Panc1 (cell line): ENCODE results near the gene B4GALT2. TPM values are rescaled to one million over a fixed set of nuclear protein-coding genes. Genes with fewer than 3 reads are reported as not detected.

Experiments used
- ATAC-seq: fragments of 200-7000 bp; cut with Tn5 transposase; 2 replicates; pipeline ENCODE4 v1.9.1; 2020; ENCODE audit warnings: mild to moderate bottlenecking, moderate library complexity
- BruUV-seq: library from RNA; stranded (reverse); fragments of 400-500 nt; replicated peaks from 2 replicates; lab custom pipeline; 2021; lab: Mats Ljungman, UMichigan
- CTCF ChIA-PET: fragments of 300-600 bp; sonication (Branson Sonifier 250); formaldehyde crosslinking; loops from one replicate; lab custom pipeline; 2022; ENCODE audit warnings: antibody characterized with exemption; lab: Charles Lee
- POLR2A ChIA-PET: fragments of 300-600 bp; sonication (Branson Sonifier 250); formaldehyde crosslinking; loops from one replicate; lab custom pipeline; 2022; ENCODE audit warnings: antibody characterized with exemption; lab: Charles Lee
- DNase-seq: peaks from one replicate; pipeline ENCODE4 v3.0.0-alpha.2; 2010; ENCODE audit warnings: low read depth, low spot score
- H3K27ac ChIP-seq: 2 replicates; pipeline ENCODE4 v1.5.1; 2011; ENCODE audit warnings: mild to moderate bottlenecking, low read length, inconsistent platforms
- H3K27me3 ChIP-seq: fragments of 200-500 bp; sonication (Bioruptor generic); 2 replicates; pipeline ENCODE4 v1.6.0; 2014; ENCODE audit warnings: low read length, inconsistent platforms; ENCODE audit not compliant: control insufficient read depth, insufficient read depth
- H3K36me3 ChIP-seq: fragments of 200-500 bp; sonication (Bioruptor generic); 2 replicates; pipeline ENCODE4 v1.5.1; 2014; ENCODE audit warnings: inconsistent platforms, mild to moderate bottlenecking, low read length, moderate library complexity; ENCODE audit not compliant: control insufficient read depth, insufficient read depth
- H3K4me1 ChIP-seq: 2 replicates; pipeline ENCODE4 v1.5.1; 2011; ENCODE audit warnings: inconsistent platforms, mild to moderate bottlenecking, low read length, moderate library complexity; ENCODE audit not compliant: control insufficient read depth, insufficient read depth
- H3K4me3 ChIP-seq, 2 experiments: 2 replicates each; pipeline ENCODE4 v1.5.1; 2011 to 2012; ENCODE audit warnings: low read depth in 2 of 2, low read length in 2 of 2, mild to moderate bottlenecking in 2 of 2, inconsistent platforms in 1 of 2, moderate library complexity in 1 of 2
- H3K9me3 ChIP-seq: fragments of 200-500 bp; sonication (Bioruptor generic); 2 replicates; pipeline ENCODE4 v1.5.1; 2014; ENCODE audit warnings: low read depth, mild to moderate bottlenecking, inconsistent platforms, low read length, moderate library complexity; ENCODE audit not compliant: control insufficient read depth, insufficient read depth
- POLR2AphosphoS5 ChIP-seq: IDR thresholded peaks from 2 replicates; pipeline ENCODE4 v1.6.1; 2012; ENCODE audit warnings: mild to moderate bottlenecking, low read depth, low read length, moderate library complexity
- SIN3A ChIP-seq: IDR thresholded peaks from 2 replicates; pipeline ENCODE4 v1.6.1; 2012; ENCODE audit warnings: low read depth, mild to moderate bottlenecking, low read length, moderate library complexity, borderline replicate concordance; ENCODE audit not compliant: insufficient read depth
- TCF7L2 ChIP-seq: IDR thresholded peaks from 2 replicates; pipeline ENCODE4 v1.6.1; 2011; ENCODE audit warnings: mild to moderate bottlenecking, low read depth, low read length, inconsistent platforms
- in situ Hi-C: cut with HindIII; loops from 2 replicates; pipeline ENCODE4 v1.10.0; 2016; ENCODE audit warnings: low sequenced_read_pairs, low pct_unique_long_range_greater_than_20kb
- intact Hi-C: fragments of 100-400 bp; cut with micrococcal nuclease; formaldehyde crosslinking; loops from one replicate; pipeline ENCODE4 v1.10.0; 2022; ENCODE audit not compliant: unreplicated experiment
- total RNA-seq: library from RNA; stranded (reverse); gene quantifications from one replicate; pipeline ENCODE4 v1.2.1, GENCODE V29; 2021; ENCODE audit not compliant: unreplicated experiment
- TF ChIP-seq, protein P1 (sequence below): fragments of 450-650 bp; IDR thresholded peaks from 2 replicates; pipeline ENCODE4 v1.5.1; 2017; ENCODE audit warnings: mild to moderate bottlenecking
- TF ChIP-seq, protein P2 (sequence below), 2 experiments: IDR thresholded peaks; 2 replicates each; pipeline ENCODE4 v1.6.1; 2011 to 2012; ENCODE audit warnings: low read depth in 2 of 2, control low read depth in 1 of 2, low read length in 1 of 2, mild to moderate bottlenecking in 1 of 2, moderate library complexity in 1 of 2; ENCODE audit not compliant: insufficient read depth in 1 of 2

The B4GALT2 gene
- total RNA-seq, 1 experiment from 2014 or later: 90.1 TPM

GRCh38 chr1:43935711-43936427, 43.1 kb upstream of the B4GALT2 start:
- no peak for DNase-seq
- in situ Hi-C loops (loop anchor here (25.0 kb wide), 1 partner anchor 174 kb away; no protein-coding TSS in a partner anchor), intact Hi-C loops (loop anchor here (2.0 to 10.0 kb wide), 2 partner anchors 173 to 411 kb away; no protein-coding TSS in a partner anchor)
- ChIA-PET POLR2A (no interaction called here), CTCF (interaction anchor here (0.6 to 3.5 kb wide), 4 partner anchors 19 to 171 kb away, joined by 3 to 84 read pairs (median 6); no protein-coding TSS in a partner anchor)
- H3K27ac ChIP-seq: no peak overlapping the region
- H3K4me1 ChIP-seq: peaks cover 10% of the 10 kb centered on the region
- no peaks in the 10 kb centered on the region for H3K9me3 ChIP-seq
- H3K36me3 ChIP-seq: no peaks in the 10 kb centered on the region
- BruUV-seq: no TSS peak
- peak overlapping the region in 1 of 2 experiments; percentile 20; a peak in 2 of 4 replicates for H3K4me3 ChIP-seq
- no peak for ATAC-seq
- no peaks in the 10 kb centered on the region for H3K27me3 ChIP-seq
- no peak for TF ChIP-seq TCF7L2
- TF ChIP-seq, protein P1, sequence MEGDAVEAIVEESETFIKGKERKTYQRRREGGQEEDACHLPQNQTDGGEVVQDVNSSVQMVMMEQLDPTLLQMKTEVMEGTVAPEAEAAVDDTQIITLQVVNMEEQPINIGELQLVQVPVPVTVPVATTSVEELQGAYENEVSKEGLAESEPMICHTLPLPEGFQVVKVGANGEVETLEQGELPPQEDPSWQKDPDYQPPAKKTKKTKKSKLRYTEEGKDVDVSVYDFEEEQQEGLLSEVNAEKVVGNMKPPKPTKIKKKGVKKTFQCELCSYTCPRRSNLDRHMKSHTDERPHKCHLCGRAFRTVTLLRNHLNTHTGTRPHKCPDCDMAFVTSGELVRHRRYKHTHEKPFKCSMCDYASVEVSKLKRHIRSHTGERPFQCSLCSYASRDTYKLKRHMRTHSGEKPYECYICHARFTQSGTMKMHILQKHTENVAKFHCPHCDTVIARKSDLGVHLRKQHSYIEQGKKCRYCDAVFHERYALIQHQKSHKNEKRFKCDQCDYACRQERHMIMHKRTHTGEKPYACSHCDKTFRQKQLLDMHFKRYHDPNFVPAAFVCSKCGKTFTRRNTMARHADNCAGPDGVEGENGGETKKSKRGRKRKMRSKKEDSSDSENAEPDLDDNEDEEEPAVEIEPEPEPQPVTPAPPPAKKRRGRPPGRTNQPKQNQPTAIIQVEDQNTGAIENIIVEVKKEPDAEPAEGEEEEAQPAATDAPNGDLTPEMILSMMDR: no peak
- no peak for TF ChIP-seq SIN3A
- TF ChIP-seq, protein P2, sequence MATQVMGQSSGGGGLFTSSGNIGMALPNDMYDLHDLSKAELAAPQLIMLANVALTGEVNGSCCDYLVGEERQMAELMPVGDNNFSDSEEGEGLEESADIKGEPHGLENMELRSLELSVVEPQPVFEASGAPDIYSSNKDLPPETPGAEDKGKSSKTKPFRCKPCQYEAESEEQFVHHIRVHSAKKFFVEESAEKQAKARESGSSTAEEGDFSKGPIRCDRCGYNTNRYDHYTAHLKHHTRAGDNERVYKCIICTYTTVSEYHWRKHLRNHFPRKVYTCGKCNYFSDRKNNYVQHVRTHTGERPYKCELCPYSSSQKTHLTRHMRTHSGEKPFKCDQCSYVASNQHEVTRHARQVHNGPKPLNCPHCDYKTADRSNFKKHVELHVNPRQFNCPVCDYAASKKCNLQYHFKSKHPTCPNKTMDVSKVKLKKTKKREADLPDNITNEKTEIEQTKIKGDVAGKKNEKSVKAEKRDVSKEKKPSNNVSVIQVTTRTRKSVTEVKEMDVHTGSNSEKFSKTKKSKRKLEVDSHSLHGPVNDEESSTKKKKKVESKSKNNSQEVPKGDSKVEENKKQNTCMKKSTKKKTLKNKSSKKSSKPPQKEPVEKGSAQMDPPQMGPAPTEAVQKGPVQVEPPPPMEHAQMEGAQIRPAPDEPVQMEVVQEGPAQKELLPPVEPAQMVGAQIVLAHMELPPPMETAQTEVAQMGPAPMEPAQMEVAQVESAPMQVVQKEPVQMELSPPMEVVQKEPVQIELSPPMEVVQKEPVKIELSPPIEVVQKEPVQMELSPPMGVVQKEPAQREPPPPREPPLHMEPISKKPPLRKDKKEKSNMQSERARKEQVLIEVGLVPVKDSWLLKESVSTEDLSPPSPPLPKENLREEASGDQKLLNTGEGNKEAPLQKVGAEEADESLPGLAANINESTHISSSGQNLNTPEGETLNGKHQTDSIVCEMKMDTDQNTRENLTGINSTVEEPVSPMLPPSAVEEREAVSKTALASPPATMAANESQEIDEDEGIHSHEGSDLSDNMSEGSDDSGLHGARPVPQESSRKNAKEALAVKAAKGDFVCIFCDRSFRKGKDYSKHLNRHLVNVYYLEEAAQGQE (IDR thresholded peaks at IDR 0.05; ENCODE audit: insufficient read depth in 1 of 2, low read depth in 2 of 2, low read length in 1 of 2): no peak
- no peak for TF ChIP-seq POLR2AphosphoS5

DNA sequence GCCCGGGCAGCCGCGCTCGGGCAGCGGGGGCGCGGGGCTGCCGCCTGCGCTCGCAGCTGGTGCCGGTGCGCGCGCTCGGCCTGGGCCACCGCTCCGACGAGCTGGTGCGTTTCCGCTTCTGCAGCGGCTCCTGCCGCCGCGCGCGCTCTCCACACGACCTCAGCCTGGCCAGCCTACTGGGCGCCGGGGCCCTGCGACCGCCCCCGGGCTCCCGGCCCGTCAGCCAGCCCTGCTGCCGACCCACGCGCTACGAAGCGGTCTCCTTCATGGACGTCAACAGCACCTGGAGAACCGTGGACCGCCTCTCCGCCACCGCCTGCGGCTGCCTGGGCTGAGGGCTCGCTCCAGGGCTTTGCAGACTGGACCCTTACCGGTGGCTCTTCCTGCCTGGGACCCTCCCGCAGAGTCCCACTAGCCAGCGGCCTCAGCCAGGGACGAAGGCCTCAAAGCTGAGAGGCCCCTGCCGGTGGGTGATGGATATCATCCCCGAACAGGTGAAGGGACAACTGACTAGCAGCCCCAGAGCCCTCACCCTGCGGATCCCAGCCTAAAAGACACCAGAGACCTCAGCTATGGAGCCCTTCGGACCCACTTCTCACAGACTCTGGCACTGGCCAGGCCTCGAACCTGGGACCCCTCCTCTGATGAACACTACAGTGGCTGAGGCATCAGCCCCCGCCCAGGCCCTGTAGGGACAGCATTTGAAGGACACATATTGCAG, 42.4 kb upstream of the B4GALT2 start:
- intact Hi-C loops (loop anchor here (10.0 kb wide), 1 partner anchor 412 kb away; no protein-coding TSS in a partner anchor), in situ Hi-C loops (loop anchor here (25.0 kb wide), 1 partner anchor 174 kb away; no protein-coding TSS in a partner anchor)
- ChIA-PET CTCF (interaction anchor here (0.5 to 0.6 kb wide), 2 partner anchors 171 to 217 kb away, joined by 3 to 4 read pairs; no protein-coding TSS in a partner anchor), POLR2A (no interaction called here)
- peak overlapping the region; percentile 51; the same call in 1 of the 2 replicates for H3K27ac ChIP-seq
- H3K4me3 ChIP-seq: peak overlapping the region; percentile 20 to 29; a peak in 3 of 4 replicates
- no TSS peak for BruUV-seq
- ATAC-seq (peak; percentile 68), DNase-seq (no peak)
- H3K27me3 ChIP-seq: no peaks in the 10 kb centered on the region
- no peaks in the 10 kb centered on the region for H3K36me3 ChIP-seq
- peaks cover 10% of the 10 kb centered on the region for H3K4me1 ChIP-seq
- no peaks in the 10 kb centered on the region for H3K9me3 ChIP-seq
- TF ChIP-seq POLR2AphosphoS5: peak; percentile 14; the same call in 1 of the 2 replicates
- no peak for TF ChIP-seq SIN3A
- TF ChIP-seq, protein P1: peak; percentile 61
